ENCODE data around the gene CHEK2.

GRCh38 chr22:28743852-28744251 is 2.2 kb upstream of the CHEK2 start:
- TF ChIP-seq CTCF (IDR thresholded peaks at IDR 0.05) (no peak), POLR2A (IDR thresholded peaks at IDR 0.05) (no peak)

Data from right lobe of liver (tissue), 4 donors.